Measurements from ENCODE around the gene SMC5. TPM values are rescaled to one million over a fixed set of nuclear protein-coding genes. Genes with fewer than 3 reads are reported as not detected.

Gene SMC5
- total and polyA plus RNA-seq, 2 of the 13 experiments (the other 11 are each of a cell fraction or from before 2014, with no cell fraction given), result 7.2 to 26.7 TPM

GRCh38 chr9:70260606-70261005, 1.8 kb downstream of the SMC5 start:
- CTCF ChIA-PET (ENCODE audit: low intra/inter-chr PET ratio, low total read pairs), result no interaction called here
- H3K4me2 ChIP-seq (ENCODE audit: low read depth, low read length), result peak overlapping the region; percentile 75
- FAIRE-seq (no peak), DNase-seq (ENCODE audit: low spot score) (no peak), ATAC-seq (no peak)
- H2AFZ ChIP-seq (ENCODE audit: low read length), result no peak overlapping the region
- BruUV-seq (replicated peaks), result no TSS peak
- POLR2A ChIA-PET, result no interaction called here
- peaks cover 66% of the 10 kb centered on the region for H3K79me2 ChIP-seq (ENCODE audit: insufficient read depth, low read length)
- H3K4me1 ChIP-seq (ENCODE audit: insufficient read depth, low read length), result peaks cover 57% of the 10 kb centered on the region
- TF ChIP-seq ZNF281 (CRISPR knock-in tag; IDR thresholded peaks at IDR 0.05; ENCODE audit: borderline replicate concordance), result no peak
- no peak for TF ChIP-seq REST (IDR thresholded peaks at IDR 0.05; ENCODE audit: borderline replicate concordance in 1 of 2, low read depth in 1 of 2, low read length in 2 of 2)
- TF ChIP-seq ELF1 (CRISPR knock-in tag; IDR thresholded peaks at IDR 0.05), result no peak
- no peak for TF ChIP-seq ZNF570 (CRISPR knock-in tag; IDR thresholded peaks at IDR 0.05; ENCODE audit: borderline replicate concordance)
- H3K9me3 ChIP-seq (ENCODE audit: low read length), result no peaks in the 10 kb centered on the region
- peaks cover 0 to 21% of the 10 kb centered on the region in 2 experiments; a peak in 3 of 5 replicates for H3K36me3 ChIP-seq (replicated peaks in 1 of 2; ENCODE audit: control insufficient read depth in 1 of 2, insufficient read depth in 2 of 2, low read length in 2 of 2)
- no peaks in the 10 kb centered on the region; a peak in 2 of 5 replicates for H3K27me3 ChIP-seq (ENCODE audit: control insufficient read depth in 1 of 2, insufficient read depth in 2 of 2, low read length in 2 of 2)
- WGBS (ENCODE audit: low lambda C conversion rate), result 95% methylated on average over 8 of the region's 8 CpGs
- peak overlapping the region; percentile 84 to 99 (median 95) for H3K4me3 ChIP-seq (replicated peaks in 1 of 3; ENCODE audit: insufficient read depth in 1 of 3, low read depth in 2 of 3, low read length in 3 of 3)
- H4K20me1 ChIP-seq (ENCODE audit: insufficient read depth, low read length), result peaks cover 26% of the 10 kb centered on the region; the same call in 1 of the 2 replicates
- in situ Hi-C loops (cut with HindIII; ENCODE audit: extremely low pct_ligation_motif_present, low pct_unique_long_range_greater_than_20kb), result loop anchor here (10.0 kb wide), 1 partner anchor 154 kb away; the partner anchor contains the start of gene KLF9
- intact Hi-C loops (cut with micrococcal nuclease; ENCODE audit: unreplicated experiment), result no loop called here
- peak overlapping the region; percentile 96 for H3K27ac ChIP-seq (ENCODE audit: extremely low read length, insufficient read depth, low read length)
- peak overlapping the region; percentile 98 for H3K9ac ChIP-seq (ENCODE audit: insufficient read depth, low read depth, low read length)

All from HepG2 (cell line).